MCF 10A (cell line): ENCODE results near the gene CP. TPM values are rescaled to one million over a fixed set of nuclear protein-coding genes. Genes with fewer than 3 reads are reported as not detected.

Source experiments
- BruUV-seq: library from RNA; stranded (reverse); fragments of 400-500 nt; replicated peaks from 2 replicates; lab custom pipeline; 2021; lab: Mats Ljungman, UMichigan
- CTCF ChIA-PET: fragments of 300-600 bp; sonication (Branson Sonifier 250); formaldehyde crosslinking; extraction: SDS; loops from one replicate; lab custom pipeline; 2021; ENCODE audit warnings: antibody characterized with exemption, inconsistent platforms; lab: Yijun Ruan, JAX
- POLR2A ChIA-PET: fragments of 300-600, 350-650 bp; sonication (Branson Sonifier 250); formaldehyde crosslinking; extraction: SDS; loops from one replicate; lab custom pipeline; 2020; ENCODE audit warnings: antibody characterized with exemption, inconsistent platforms; lab: Yijun Ruan, JAX
- DNase-seq: peaks from one replicate; pipeline ENCODE4 v3.0.0-alpha.2; 2018; ENCODE audit not compliant: unreplicated experiment
- H3K27ac Mint-ChIP-seq: one replicate; pipeline ENCODE4 v1.8.0; 2022; ENCODE audit warnings: mild to moderate bottlenecking, low read depth, mixed read lengths; ENCODE audit not compliant: unreplicated experiment
- H3K27me3 Mint-ChIP-seq: one replicate; pipeline ENCODE4 v1.8.0; 2022; ENCODE audit warnings: mixed read lengths; ENCODE audit not compliant: insufficient read depth, unreplicated experiment
- H3K36me3 Mint-ChIP-seq: one replicate; pipeline ENCODE4 v1.8.0; 2022; ENCODE audit warnings: mild to moderate bottlenecking, moderate library complexity, mixed read lengths; ENCODE audit not compliant: insufficient read depth, unreplicated experiment
- H3K4me1 Mint-ChIP-seq: one replicate; pipeline ENCODE4 v1.8.0; 2022; ENCODE audit warnings: mixed read lengths; ENCODE audit not compliant: insufficient read depth, unreplicated experiment
- H3K4me3 Mint-ChIP-seq: one replicate; pipeline ENCODE4 v1.8.0; 2022; ENCODE audit warnings: mild to moderate bottlenecking, moderate library complexity, mixed read lengths; ENCODE audit not compliant: unreplicated experiment
- H3K9me3 Mint-ChIP-seq: one replicate; pipeline ENCODE4 v1.8.0; 2022; ENCODE audit warnings: mixed read lengths; ENCODE audit not compliant: unreplicated experiment
- CTCF ChIP-seq: fragments of 200-600 bp; IDR thresholded peaks from one replicate; pipeline ENCODE4 v1.8.0; 2022; ENCODE audit warnings: antibody characterized with exemption, mild to moderate bottlenecking; ENCODE audit not compliant: unreplicated experiment
- intact Hi-C: fragments of 100-400 bp; cut with micrococcal nuclease; formaldehyde crosslinking; loops from 2 replicates; pipeline ENCODE4 v1.14.1; 2022
- total RNA-seq: library from RNA; stranded (reverse); gene quantifications from 2 replicates; pipeline ENCODE4 v1.2.3, GENCODE V29; 2022

CP gene
- total RNA-seq, 1 experiment from 2014 or later, result not detected

- Mint-ChIP-seq H3K4me3 (no peak overlapping the region), H3K9me3 (no peaks in the 10 kb centered on the region), H3K36me3 (peaks cover 41% of the 10 kb centered on the region), H3K4me1 (no peaks in the 10 kb centered on the region), H3K27me3 (no peaks in the 10 kb centered on the region), H3K27ac (no peak overlapping the region)
- TF ChIP-seq CTCF, result no peak
- intact Hi-C loops, result no loop called here
- ChIA-PET POLR2A (no interaction called here), CTCF (interaction anchor here (0.7 kb wide), 1 partner anchor 222 kb away, joined by 3 read pairs; no protein-coding TSS in a partner anchor)
- no peak for DNase-seq
- BruUV-seq, result no TSS peak
These were observed 71.2 kb downstream of the CP start for GRCh38 chr3:149150436-149150835.

- H3K27ac Mint-ChIP-seq, result no peak overlapping the region
These were observed 75.7 kb downstream of the CP start for GRCh38 chr3:149145974-149146373.

DNA sequence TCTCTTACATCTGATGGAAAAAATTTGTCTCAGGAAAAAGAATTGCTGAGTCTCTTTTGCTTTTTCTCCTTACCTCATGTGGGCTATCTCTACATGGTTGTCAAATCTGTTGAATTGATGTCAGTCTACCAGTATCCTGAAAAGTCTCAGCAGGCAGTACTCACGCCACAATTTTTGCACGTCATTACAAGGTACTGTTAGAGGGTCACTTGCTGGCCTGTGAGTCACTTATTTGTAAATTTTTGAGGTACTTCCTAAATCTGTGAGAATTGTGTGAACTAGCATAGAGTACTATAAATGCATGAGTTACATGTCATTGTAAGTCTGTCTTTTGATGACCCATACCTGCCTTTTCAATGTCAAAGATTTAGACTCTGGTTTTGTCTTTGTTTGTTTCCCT, 76.3 kb downstream of the CP start:
- Mint-ChIP-seq H3K27ac (no peak overlapping the region), H3K9me3 (no peaks in the 10 kb centered on the region), H3K4me3 (no peak overlapping the region), H3K4me1 (no peaks in the 10 kb centered on the region), H3K36me3 (peaks cover 37% of the 10 kb centered on the region), H3K27me3 (no peaks in the 10 kb centered on the region)
- DNase-seq, result no peak
- POLR2A ChIA-PET, result no interaction called here
- no TSS peak for BruUV-seq
- no peak for TF ChIP-seq CTCF
- intact Hi-C loops, result no loop called here
- CTCF ChIA-PET, result interaction anchor here (1.3 kb wide), 1 partner anchor 10 kb away, joined by 3 read pairs; no protein-coding TSS in a partner anchor

More at GRCh38 chr3:149145974-149146373, 75.7 kb downstream of the CP start:
- Mint-ChIP-seq H3K4me3 (no peak overlapping the region), H3K27me3 (no peaks in the 10 kb centered on the region), H3K4me1 (no peaks in the 10 kb centered on the region), H3K9me3 (no peaks in the 10 kb centered on the region), H3K36me3 (peaks cover 41% of the 10 kb centered on the region)
- no peak for TF ChIP-seq CTCF
- POLR2A ChIA-PET, result interaction anchor here (1.5 to 1.6 kb wide), 2 partner anchors 16 to 101 kb away, joined by 4 read pairs; no protein-coding TSS in a partner anchor
- intact Hi-C loops, result no loop called here
- CTCF ChIA-PET, result interaction anchor here (1.3 kb wide), 1 partner anchor 10 kb away, joined by 3 read pairs; no protein-coding TSS in a partner anchor
- no peak for DNase-seq
- no TSS peak for BruUV-seq

DNA sequence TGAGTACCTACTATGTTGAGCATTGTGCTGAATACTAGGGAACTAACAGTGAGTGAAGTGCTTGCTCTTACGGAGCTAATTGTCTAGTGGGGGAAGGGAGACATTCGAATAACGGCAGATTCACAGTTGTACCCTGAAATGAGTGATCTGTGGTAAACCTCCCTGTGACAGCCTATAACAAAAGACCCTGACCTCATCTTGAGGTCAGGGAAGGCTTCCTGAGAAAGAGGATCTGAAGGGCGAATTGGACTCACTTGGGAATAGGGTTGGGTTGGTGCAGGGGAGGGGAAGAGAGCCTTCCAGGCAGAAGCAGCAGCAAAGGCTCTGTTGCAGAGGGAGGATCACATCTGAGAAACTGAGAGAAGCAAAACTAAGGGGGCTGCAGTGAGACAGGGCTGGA, 78.9 kb downstream of the CP start:
- H3K4me1 Mint-ChIP-seq, result no peaks in the 10 kb centered on the region
- H3K27ac Mint-ChIP-seq, result no peak overlapping the region
- TF ChIP-seq CTCF, result no peak
- no peaks in the 10 kb centered on the region for H3K9me3 Mint-ChIP-seq
- CTCF ChIA-PET, result interaction anchor here (0.5 kb wide), 1 partner anchor 22 kb away, joined by 4 read pairs; no protein-coding TSS in a partner anchor
- POLR2A ChIA-PET, result no interaction called here
- BruUV-seq, result no TSS peak
- peaks cover 12% of the 10 kb centered on the region for H3K36me3 Mint-ChIP-seq
- no peak for DNase-seq
- intact Hi-C loops, result no loop called here
- no peaks in the 10 kb centered on the region for H3K27me3 Mint-ChIP-seq
- H3K4me3 Mint-ChIP-seq, result no peak overlapping the region
